Subcutaneous adipose tissue (tissue), 4 donors: ENCODE measurements around the gene ACER1. TPM values are rescaled to one million over a fixed set of nuclear protein-coding genes. Genes with fewer than 3 reads are reported as not detected.

Experiments used
- total RNA-seq, 4 donors: library from RNA; depleted of rRNA; stranded (reverse); fragments of >200 nt; gene quantifications; one replicate each; pipeline ENCODE4 v1.1.0, GENCODE V29; 2016
- TF ChIP-seq, protein P1 (sequence below): fragments of 450-650 bp; IDR thresholded peaks from one replicate; pipeline ENCODE4 v1.5.1; 2016; ENCODE audit warnings: low read depth, mild to moderate bottlenecking, control low read depth, antibody characterized with exemption, moderate library complexity

ACER1 gene, protein sequence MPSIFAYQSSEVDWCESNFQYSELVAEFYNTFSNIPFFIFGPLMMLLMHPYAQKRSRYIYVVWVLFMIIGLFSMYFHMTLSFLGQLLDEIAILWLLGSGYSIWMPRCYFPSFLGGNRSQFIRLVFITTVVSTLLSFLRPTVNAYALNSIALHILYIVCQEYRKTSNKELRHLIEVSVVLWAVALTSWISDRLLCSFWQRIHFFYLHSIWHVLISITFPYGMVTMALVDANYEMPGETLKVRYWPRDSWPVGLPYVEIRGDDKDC
- under 1 TPM in 1 of 4 donors, not detected in 3; 0.44 TPM for total RNA-seq

DNA sequence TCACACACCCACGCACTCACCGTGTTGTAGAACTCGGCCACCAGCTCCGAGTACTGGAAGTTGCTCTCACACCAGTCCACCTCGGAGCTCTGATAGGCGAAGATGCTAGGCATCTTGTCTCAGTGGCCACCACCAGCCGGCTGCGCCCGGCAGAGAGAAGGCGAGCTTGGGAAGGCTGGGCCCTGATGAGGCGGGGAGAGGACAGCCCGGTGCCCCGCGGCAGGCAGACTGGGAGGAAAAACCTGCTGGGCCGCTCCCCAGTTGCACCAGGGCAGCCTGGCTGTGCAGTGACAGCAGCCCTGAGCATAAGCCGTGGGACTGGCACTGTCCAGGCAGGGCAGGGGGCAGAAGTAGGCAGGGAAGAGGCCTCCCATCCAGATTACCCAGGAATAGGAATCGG is at the start of gene ACER1:
TSS of gene ACER1 (minus strand) at position 174 of the 400 bp plus-strand sequence. CDS start at position 113, 61 bp downstream.
- TF ChIP-seq, protein P1, sequence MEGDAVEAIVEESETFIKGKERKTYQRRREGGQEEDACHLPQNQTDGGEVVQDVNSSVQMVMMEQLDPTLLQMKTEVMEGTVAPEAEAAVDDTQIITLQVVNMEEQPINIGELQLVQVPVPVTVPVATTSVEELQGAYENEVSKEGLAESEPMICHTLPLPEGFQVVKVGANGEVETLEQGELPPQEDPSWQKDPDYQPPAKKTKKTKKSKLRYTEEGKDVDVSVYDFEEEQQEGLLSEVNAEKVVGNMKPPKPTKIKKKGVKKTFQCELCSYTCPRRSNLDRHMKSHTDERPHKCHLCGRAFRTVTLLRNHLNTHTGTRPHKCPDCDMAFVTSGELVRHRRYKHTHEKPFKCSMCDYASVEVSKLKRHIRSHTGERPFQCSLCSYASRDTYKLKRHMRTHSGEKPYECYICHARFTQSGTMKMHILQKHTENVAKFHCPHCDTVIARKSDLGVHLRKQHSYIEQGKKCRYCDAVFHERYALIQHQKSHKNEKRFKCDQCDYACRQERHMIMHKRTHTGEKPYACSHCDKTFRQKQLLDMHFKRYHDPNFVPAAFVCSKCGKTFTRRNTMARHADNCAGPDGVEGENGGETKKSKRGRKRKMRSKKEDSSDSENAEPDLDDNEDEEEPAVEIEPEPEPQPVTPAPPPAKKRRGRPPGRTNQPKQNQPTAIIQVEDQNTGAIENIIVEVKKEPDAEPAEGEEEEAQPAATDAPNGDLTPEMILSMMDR, result no peak

DNA sequence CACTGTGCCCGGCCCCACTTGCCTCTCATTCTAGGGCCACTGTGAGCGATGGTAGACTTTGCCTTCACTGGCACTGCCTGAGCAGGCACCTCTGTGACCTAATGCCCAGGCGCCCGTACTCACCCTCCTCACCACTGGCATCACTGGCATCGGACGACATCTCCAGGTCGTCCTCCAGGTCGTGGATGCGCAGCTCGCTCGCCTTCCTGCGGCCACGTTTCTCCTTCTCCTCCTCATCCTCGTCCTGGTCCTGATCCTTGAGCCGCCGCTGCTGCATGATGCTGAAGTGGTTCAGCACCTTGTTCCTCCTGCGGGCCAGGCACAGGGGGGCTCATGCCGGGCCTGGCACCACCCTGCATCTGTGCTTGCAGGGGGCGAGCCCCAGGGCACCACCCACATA is 49.8 kb upstream of the ACER1 start:
- TF ChIP-seq, protein P1, result no peak

DNA sequence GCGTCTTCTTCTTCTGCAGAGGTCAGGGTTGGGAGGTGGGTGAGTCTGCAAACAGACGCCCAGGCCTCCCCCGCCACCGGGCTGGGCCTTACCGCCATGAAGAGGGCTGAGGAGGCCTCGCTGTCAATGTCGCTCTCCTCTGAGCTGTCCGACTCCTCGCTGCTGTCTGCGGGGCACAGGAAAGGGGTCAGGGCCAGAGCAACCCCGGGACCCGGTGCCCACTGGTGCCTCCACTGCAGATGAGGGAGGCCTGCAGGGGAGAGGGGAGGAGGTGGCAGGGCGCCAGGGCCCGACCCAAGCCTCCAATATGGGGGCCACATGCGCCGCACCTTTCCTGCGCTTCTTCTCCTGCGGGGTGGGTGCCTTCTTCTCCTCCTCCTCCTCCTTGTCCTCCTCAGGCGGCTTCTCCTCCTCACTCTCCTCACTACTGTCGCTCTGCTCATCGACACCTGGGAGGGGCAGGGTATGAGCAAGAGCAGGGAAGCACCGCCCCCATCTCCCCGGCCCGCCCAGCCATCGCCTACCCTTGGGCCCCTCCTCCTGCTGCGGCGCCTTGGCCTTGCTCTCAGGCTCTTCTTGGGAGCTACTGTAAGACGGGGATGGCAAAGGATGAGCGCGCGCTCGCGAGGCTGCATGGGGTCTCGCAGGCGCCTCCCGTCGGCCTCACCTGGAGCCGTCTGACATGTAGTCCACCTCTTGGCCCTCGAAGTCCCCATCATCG is 47.8 kb upstream of the ACER1 start:
- TF ChIP-seq, protein P1, result no peak

DNA sequence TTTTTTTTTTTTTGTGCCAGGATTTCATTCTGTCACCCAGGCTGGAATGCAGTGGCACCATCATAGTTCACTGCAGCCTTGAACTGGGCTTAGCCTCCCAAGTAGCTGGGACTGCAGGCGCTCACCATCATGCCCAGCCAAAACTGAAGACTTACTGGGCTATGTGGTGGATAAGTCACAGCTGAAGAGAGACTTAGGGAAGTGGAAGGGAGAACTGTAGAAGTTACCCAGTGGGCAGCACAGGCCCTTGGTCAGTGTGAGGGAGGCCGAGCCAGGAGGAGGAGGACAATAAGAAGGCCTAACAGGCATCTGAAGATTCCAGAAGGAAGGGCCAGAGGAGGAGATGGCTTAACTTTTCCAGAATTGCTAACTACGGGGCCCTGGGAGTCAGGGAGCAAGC is 46.3 kb upstream of the ACER1 start:
- TF ChIP-seq, protein P1, result no peak

DNA sequence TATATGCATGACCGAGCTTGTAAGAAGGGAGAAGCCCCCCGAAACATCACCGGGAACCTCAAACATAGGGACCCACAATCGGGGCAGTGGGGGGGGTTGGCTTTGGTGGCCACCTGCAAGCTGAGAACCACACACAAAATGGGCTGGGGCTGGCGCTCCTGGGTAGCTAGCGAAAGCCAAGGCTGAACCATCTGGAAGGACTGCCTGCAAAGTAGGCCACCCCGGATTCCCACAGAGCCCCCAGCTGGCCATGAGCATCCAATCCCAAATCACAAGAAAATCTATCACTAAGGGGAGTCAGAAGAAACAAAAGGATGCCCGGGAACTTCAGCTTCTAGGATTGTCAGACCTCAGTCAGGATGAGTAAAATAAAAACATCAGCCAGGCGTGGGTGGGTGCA is 45.1 kb upstream of the ACER1 start:
- TF ChIP-seq, protein P1, result no peak

DNA sequence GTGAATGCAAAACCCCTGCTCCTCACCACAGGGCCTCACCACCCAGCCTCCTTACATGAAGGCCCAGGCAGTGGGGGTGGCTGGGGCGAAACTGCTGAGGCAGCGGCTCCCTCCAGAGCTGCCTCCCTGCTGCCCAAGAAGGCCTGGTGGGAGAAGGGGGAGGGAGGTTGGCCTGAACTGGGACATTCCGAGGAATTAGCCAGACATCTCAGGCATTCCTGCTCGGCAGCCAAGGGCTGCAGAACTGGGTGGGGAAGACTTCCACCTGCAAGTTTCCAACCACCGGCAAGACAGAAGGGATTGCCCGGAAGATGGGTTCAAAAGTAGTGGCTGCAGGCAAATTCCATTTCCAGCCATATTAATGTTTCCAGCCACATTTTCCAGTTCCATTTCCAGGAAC is 44.6 kb upstream of the ACER1 start:
- TF ChIP-seq, protein P1, result no peak

DNA sequence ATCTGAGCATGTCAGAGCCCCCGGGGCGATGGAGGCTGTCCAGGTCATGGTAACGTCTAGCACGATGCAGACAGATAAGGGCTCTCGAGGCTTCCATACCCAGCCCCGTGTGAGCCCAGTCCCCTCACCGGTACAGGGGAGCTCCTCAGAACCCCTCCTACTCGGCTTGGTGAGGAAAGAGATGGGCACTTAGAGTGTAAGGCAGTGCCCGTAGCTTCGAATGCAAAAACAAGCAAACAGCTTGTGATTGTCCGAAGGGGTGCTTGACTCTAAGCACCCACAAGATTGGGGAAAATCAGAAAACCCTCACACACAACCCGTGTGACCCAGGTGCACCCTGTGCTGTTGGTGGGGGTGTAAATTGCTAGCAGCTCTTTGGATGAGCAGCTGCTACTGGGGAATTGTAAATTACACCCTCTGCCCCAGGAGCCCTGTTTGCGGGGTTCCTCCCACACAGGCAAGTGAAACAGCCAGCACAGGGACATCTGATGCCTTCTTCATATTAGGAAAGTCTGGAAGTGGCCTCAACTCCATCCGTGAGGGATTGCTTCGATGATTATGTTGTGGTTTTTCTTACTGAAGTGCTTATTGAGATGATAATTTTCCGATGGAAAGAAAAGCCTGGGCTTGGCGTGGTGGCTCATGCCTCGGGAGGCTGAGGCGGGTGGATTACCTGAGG is 43.2 kb upstream of the ACER1 start:
- TF ChIP-seq, protein P1, result no peak
